ENCODE data around the gene ANXA3.

The ANXA3 gene

GRCh38 chr4:78611215-78611558 lies 59.6 kb downstream of the ANXA3 start:
- no peak for DNase-seq (ENCODE audit: low read depth)

- DNase-seq (ENCODE audit: low read depth) = peak; percentile 36
These were observed 61.0 kb downstream of the ANXA3 start for GRCh38 chr4:78612398-78613178.

- no peak for DNase-seq (ENCODE audit: low read depth)
These were observed 62.2 kb downstream of the ANXA3 start for GRCh38 chr4:78613522-78614321.

GRCh38 chr4:78616046-78616498 lies 64.5 kb downstream of the ANXA3 start:
- no peak for DNase-seq (ENCODE audit: low read depth)

DNA sequence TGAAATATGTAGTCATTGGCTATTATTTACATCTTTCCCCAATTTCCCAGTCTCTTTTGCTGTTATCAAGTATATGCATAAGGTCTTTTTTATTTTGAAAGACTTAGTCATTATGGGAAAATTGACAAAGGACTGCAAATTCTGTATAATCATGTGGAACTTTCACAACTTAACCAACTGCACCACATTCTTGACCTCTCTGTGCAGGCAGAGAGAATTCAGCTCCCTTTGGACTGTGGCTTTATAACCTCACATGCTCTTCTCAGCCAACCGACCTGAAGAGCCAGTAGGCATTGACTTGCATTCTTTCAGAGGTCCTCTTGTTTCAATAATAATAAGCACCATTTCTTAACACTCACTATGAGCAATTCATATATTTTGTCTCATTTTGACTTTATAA lies 66.9 kb downstream of the ANXA3 start:
- DNase-seq (ENCODE audit: low read depth) = no peak

DNA sequence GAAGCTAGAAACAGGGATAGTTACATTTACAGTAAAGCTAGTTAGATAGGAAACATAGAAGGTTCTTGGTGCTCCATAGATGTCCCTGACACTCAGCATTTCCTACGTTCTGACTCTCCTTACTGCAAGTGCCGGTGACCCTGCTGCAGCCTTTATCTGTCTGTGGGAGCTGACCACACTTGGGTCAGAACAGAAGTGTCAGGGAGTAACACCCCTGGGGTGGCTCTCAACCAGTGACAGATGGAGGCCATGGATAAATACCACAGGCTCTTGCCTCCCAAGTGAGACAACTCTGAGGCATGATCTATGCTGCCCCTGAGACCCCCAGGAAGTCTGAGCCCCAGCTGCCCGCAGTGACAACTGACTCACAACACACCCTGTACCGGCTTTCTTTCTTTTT lies 69.8 kb downstream of the ANXA3 start:
- DNase-seq (ENCODE audit: low read depth) = no peak

GRCh38 chr4:78622253-78622979 lies 70.8 kb downstream of the ANXA3 start:
- DNase-seq (ENCODE audit: low read depth) = no peak

- DNase-seq (ENCODE audit: low read depth) = no peak
These were observed 72.5 kb downstream of the ANXA3 start for GRCh38 chr4:78624048-78624447.

GRCh38 chr4:78625073-78625472 lies 73.5 kb downstream of the ANXA3 start:
- no peak for DNase-seq (ENCODE audit: low read depth)

DNA sequence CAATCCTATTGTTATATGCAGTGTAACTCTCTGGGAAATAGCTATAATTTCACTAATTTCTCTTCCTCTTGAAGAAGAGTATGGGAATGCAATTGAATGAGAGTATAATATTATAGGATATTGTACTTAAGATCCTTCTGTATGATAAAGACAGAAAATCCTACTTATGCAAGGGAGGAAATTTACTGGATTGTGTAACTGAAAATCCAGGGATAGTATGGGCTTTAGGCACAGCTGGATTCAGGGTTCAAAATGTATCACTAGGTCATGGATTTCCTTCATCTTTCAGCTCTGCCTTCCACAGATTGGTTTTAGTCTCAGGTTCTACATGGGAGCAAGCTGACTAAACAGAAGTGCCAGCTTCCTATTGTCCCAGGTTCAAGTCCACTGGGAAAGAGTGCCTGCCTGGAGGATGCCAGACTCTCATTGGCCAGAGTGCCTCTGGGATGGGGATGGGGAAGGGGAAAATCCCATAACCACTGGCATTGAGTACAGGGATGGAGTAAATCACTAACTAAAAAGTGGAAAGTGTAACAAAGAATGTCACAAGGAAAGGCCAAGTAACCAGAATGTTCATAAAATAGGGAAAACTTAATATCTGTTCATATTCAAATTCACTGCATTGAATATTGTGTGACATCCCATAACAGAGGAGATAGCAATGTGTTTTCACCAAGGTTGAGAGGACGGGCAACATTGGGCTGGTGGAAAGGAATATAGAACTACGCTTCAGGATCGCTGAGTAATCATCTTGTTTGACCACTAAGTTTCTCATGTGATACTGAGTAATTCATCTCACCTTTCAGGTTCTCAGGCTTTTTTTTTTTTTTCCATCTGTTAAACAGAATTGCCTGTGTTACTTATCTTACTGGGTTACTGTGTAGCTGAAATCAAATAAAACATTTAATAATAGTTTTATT lies 75.7 kb downstream of the ANXA3 start:
- no peak for DNase-seq (ENCODE audit: low read depth)

DNA sequence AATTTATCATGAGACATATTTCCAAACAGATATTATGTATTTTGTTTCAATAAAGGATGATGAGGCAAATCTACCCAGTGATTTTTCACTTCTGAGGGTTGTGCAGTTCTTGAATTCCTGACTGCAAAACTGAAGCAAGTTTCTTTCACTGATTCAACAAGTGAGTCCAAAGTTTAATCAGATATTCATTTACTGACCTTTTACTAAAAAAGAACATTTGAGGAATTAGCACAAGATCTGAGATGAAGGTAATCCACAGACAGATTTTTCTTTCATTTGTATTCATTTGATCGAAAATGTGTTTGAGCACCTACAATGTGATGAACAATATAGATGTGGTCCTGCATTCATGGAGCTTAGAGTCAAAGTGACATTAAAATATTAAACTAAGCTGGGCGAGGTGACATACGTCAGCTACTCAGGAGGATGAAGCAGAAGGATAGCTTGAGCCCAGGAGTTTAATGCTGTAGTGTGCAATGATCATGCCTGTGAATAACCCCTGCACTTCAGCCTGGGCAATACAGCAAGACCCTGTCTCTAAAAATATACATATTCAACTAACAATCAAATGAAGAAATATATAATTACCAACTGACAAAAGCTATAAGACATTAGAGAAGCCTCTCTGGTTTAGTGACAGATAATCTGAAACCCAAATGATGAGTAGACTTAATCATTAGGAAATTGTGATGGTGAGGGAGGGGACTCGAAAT lies 76.6 kb downstream of the ANXA3 start:
- no peak for DNase-seq (ENCODE audit: low read depth)

GRCh38 chr4:78629991-78630541 lies 78.5 kb downstream of the ANXA3 start:
- no peak for DNase-seq (ENCODE audit: low read depth)

DNA sequence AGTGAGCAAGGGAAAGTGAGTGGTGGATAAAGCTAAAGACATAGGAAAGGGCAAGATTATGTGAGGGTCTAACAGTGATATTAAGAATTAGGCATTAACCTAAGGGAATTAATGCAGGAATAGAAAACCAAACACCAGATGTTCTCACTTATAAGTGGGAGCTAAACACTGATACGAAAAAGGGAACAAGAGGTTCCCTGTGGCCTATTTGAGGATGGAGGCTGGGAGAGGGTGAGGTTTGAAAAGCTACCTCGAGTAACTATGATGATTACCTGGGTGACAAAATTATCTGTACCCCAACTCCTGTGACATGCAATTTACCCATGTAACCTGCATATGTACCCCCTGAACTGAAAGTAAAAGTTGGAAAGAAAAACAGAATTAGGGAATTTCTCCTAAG lies 79.0 kb downstream of the ANXA3 start:
- DNase-seq (ENCODE audit: low read depth) = no peak

DNA sequence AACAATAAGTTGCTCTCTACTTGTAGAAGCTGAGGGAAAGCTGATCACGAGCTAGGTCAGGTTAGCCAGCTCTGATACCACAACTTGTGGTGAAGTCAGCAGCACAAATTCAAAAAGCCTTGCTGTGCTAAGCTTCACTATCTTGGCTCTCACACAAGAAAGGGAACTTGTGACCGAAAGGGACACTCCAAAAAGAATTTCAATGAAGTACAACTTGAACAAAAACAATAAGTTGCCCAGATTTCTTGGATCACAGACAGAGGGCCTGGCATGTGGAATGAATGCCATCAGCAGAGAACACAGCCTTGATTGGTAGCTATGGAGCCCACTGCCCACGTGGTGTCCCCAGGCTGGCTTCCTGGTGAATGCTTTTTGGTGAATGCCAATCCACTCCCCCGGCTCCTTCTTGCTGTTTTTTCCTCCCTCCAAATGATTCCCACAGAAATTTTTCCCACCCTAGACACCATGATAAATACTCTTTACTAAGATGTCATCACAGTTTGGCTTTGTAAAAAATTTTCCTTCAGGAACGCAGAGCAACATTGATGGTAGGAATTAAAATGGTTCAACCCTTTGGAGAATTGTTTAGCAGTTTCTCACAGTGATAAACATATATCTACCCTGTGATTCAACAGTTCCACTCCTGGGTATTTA lies 82.6 kb downstream of the ANXA3 start:
- DNase-seq (ENCODE audit: low read depth) = no peak

DNA sequence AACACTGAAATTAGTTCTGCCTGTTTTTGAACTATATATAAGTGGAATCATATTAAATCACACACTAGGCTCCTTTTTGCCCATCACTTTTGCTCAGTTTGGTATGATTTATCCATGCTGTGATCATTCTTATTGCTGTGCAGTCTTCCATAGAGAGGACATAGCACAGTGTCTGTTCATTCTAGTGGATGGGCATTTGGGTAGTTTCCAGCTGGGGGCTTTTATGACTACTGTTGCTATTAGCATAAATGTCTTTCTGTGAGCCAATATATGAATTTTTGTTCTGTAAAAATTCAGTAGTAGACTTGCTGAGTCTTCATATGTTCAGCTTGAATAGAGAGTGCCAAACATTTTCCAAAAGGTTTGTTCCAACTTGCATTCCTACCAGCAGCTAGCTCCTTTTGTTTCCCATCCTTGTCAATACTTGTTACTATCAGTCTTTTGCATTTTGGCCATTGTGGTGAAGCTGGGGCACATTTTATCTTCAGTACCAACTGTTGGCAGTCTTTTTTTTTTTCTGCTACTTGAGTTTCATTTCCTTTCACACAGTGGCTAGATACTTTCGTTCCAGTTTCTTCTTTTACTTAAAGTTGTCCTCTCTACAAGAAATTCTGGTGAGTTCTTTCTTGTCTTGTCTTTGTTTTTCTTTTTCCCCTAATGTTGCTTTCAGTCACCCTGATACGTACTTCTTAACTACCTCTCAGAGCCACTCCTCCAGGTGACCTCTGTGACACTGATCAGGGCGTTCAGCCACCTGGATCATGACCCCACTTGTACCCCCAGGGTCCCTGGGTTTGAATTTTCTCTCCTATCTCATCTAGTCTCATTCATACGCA lies 87.0 kb downstream of the ANXA3 start:
- DNase-seq (ENCODE audit: low read depth) = no peak

DNA sequence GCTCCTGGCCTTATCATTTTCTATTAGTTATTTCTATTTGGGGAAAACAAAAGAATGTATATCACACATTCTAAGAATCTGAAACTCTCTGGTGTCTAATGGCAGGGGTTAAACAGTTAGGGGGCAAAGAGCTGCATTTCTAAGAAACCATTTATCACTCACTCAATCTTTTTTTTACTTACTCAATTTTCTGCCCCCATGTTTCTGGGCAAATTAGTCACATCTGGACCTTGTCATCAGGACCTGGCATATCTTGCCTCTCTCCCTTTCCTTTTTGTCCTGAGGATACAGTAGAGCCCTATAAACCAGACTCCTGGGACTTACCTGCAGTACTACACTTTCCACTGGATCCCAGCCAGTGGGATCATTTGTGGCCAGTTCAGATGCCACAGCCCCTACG lies 89.1 kb downstream of the ANXA3 start:
- DNase-seq (ENCODE audit: low read depth) = no peak

DNA sequence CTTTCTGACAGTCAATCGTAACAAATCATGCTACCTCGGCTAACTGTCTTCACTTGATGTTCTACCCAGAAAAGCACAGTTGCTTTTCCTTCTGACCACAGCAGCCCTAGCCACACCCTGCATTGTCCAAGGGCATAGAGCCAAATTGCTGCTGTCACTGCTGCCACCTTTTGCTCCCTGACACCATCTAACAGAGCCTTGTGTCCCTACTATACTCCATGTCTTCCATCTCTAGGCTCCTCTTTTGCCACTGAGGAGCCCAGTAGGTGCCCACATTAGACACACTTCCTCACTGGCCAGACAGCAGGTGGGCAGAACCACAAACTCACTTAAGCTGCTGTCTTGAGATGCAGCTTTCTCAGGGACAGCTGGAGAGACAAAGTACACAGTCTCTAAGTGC lies 91.4 kb downstream of the ANXA3 start:
- no peak for DNase-seq (ENCODE audit: low read depth)

- DNase-seq (ENCODE audit: low read depth) = no peak
These were observed 92.6 kb downstream of the ANXA3 start for GRCh38 chr4:78644063-78644691.

Measured in stromal cell of bone marrow (primary cell).